Left lung (tissue), 10 donors: ENCODE measurements around the gene FRMD4B. TPM values are rescaled to one million over a fixed set of nuclear protein-coding genes. Genes with fewer than 3 reads are reported as not detected.
"Not testable (repeated sequence)": the region's sequence is repeated elsewhere in the genome, so short reads cannot be mapped to it uniquely, and the experiment has no call there.

Source experiments
- ATAC-seq: fragments of 200-7000 bp; cut with Tn5 transposase; one replicate; pipeline ENCODE4 v1.9.1; 2020; ENCODE audit warnings: moderate library complexity
- DNase-seq, 4 donors: peaks; one replicate each; pipeline ENCODE4 v3.0.0-alpha.2; 2013 to 2020
- H3K27ac ChIP-seq, 2 donors: fragments of 200-600 bp; sonication (generic) in 1 of 2; one replicate each; pipeline versions ENCODE4 v1.5.0 to v1.8.0; 2020 to 2021
- H3K27me3 ChIP-seq, 2 donors: fragments of 200-600 bp; sonication (generic) in 1 of 2; one replicate each; pipeline versions ENCODE4 v1.5.0 to v1.8.0; 2020 to 2021
- H3K36me3 ChIP-seq, 2 donors: fragments of 200-600 bp; sonication (generic) in 1 of 2; one replicate each; pipeline versions ENCODE4 v1.5.0 to v1.8.0; 2020 to 2021
- H3K4me1 ChIP-seq, 2 donors: fragments of 200-600 bp; one replicate each; pipeline ENCODE4 v1.8.0; 2021
- H3K4me3 ChIP-seq, 2 donors: fragments of 200-600 bp; sonication (generic) in 1 of 2; one replicate each; pipeline versions ENCODE4 v1.5.0 to v1.8.0; 2020 to 2021; ENCODE audit warnings: mild to moderate bottlenecking in 1 of 2
- H3K9me3 ChIP-seq, 2 donors: fragments of 200-600 bp; sonication (generic) in 1 of 2; one replicate each; pipeline versions ENCODE4 v1.5.0 to v1.8.0; 2020 to 2021
- CTCF ChIP-seq, 2 donors: fragments of 200-600 bp; sonication (generic) in 1 of 2; IDR thresholded peaks; one replicate each; pipeline versions ENCODE4 v1.5.0 to v1.8.0; 2021; ENCODE audit warnings: antibody characterized with exemption in 2 of 2
- intact Hi-C, 2 donors: fragments of 100-400 bp; cut with DNase I; formaldehyde crosslinking; loops; one replicate each; pipeline versions ENCODE4 v1.11.2 to v1.14.2; 2022
- polyA plus RNA-seq, 6 donors: library from polyadenylated mRNA; unstranded; fragments of 120-200 nt; gene quantifications; one replicate each; pipeline ENCODE4 v1.2.1, GENCODE V29; 2013; ENCODE audit not compliant: insufficient read length in 6 of 6
- total RNA-seq, 2 donors: library from RNA; stranded (reverse); fragmentation: NEBNext Ultra II Directional; extraction: Animal tissue kit (Norgen Biotek cat#: 25700); gene quantifications; one replicate each; pipeline ENCODE4 v1.2.1, GENCODE V29; 2021
- donor health status: DM: no; HTN: yes; CAD: no.
- donor health status: DM: no; HTN: no; CAD: no.

The FRMD4B gene
- total and polyA plus RNA-seq, 8 donors = 49.0 to 78.7 (median 71.1) TPM

GRCh38 chr3:69235882-69236281 is 150.0 kb downstream of the FRMD4B start:
- ATAC-seq = no peak
- H3K27ac ChIP-seq = no peak overlapping the region
- H3K4me3 ChIP-seq = peak overlapping the region in 1 of 2 donors; percentile 28
- peaks cover 9 to 29% of the 10 kb centered on the region in 2 donors for H3K4me1 ChIP-seq
- TF ChIP-seq CTCF (IDR thresholded peaks at IDR 0.05) = no peak
- no peaks in the 10 kb centered on the region for H3K27me3 ChIP-seq
- peaks cover 0 to 17% of the 10 kb centered on the region in 2 donors for H3K36me3 ChIP-seq
- no peak for DNase-seq
- intact Hi-C loops = no loop called here
- no peaks in the 10 kb centered on the region for H3K9me3 ChIP-seq

- H3K27ac ChIP-seq, ATAC-seq, DNase-seq, H3K9me3 ChIP-seq, H3K27me3 ChIP-seq, H3K4me3 ChIP-seq, intact Hi-C loops: not testable (repeated sequence)
- peaks cover 9 to 29% of the 10 kb centered on the region in 2 donors for H3K4me1 ChIP-seq
- H3K36me3 ChIP-seq = peaks cover 0 to 17% of the 10 kb centered on the region in 2 donors
These were observed 150.7 kb downstream of the FRMD4B start for GRCh38 chr3:69235227-69235626.

- H3K27me3 ChIP-seq = no peaks in the 10 kb centered on the region
- no peak for ATAC-seq
- no peak overlapping the region for H3K27ac ChIP-seq
These were observed 153.4 kb downstream of the FRMD4B start for GRCh38 chr3:69232482-69232881.

GRCh38 chr3:69231929-69232440 is 153.9 kb downstream of the FRMD4B start:
- Histone ChIP-seq H3K27ac (no peak overlapping the region), H3K27me3 (no peaks in the 10 kb centered on the region), H3K9me3 (no peaks in the 10 kb centered on the region), H3K36me3 (peaks cover 0 to 17% of the 10 kb centered on the region in 2 donors), H3K4me1 (peaks cover 4 to 14% of the 10 kb centered on the region in 2 donors), H3K4me3 (no peak overlapping the region)
- no peak for TF ChIP-seq CTCF (IDR thresholded peaks at IDR 0.05)
- DNase-seq = no peak
- peak; percentile 30 for ATAC-seq
- intact Hi-C loops = no loop called here

More at GRCh38 chr3:69232482-69232881, 153.4 kb downstream of the FRMD4B start:
- Histone ChIP-seq H3K4me1 (peaks cover 9 to 19% of the 10 kb centered on the region in 2 donors), H3K36me3 (peaks cover 0 to 17% of the 10 kb centered on the region in 2 donors), H3K9me3 (no peaks in the 10 kb centered on the region), H3K4me3 (no peak overlapping the region)
- TF ChIP-seq CTCF (IDR thresholded peaks at IDR 0.05) = no peak
- DNase-seq = no peak
- intact Hi-C loops = no loop called here

- no peaks in the 10 kb centered on the region for H3K27me3 ChIP-seq
- H3K4me1 ChIP-seq = no peaks in the 10 kb centered on the region
- intact Hi-C loops = no loop called here
- H3K4me3 ChIP-seq = no peak overlapping the region
- peaks cover 0 to 16% of the 10 kb centered on the region in 2 donors for H3K36me3 ChIP-seq
- H3K27ac ChIP-seq = no peak overlapping the region
- H3K9me3 ChIP-seq = no peaks in the 10 kb centered on the region
- no peak for TF ChIP-seq CTCF (IDR thresholded peaks at IDR 0.05)
- ATAC-seq (no peak), DNase-seq (no peak)
These were observed 159.8 kb downstream of the FRMD4B start for GRCh38 chr3:69226071-69226470.
